ENCODE measurements around the gene NDUFS8.

NDUFS8 gene

DNA sequence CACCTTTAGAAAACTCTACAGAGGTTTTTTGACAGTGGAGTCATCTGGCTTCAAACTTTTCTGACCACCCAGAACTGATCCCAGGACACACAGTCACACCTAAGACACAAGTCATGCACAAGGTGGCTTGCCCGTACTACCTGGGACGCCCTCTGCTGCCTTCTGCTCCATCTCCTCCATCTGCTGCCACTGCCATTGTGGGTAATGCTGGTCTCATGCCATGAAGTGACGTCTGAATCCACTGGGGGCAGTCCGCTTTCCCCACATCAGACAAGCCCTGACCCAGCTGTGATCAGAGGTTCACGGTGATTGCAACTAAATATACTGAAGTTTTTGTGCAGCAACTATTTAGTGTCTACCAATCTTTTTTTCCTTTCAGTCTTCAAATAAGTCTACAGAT, 5.4 kb upstream of the NDUFS8 start:
- peaks cover 2% of the 10 kb centered on the region for H3K36me3 ChIP-seq (ENCODE audit: control insufficient read depth, insufficient read depth, low read length)
- no peak overlapping the region for H3K9ac ChIP-seq (ENCODE audit: low read length)
- H3K27ac ChIP-seq (ENCODE audit: low read depth, low read length) = no peak overlapping the region
- no peak overlapping the region for H3K4me3 ChIP-seq (ENCODE audit: low read length)
- no peaks in the 10 kb centered on the region for H3K27me3 ChIP-seq (ENCODE audit: control insufficient read depth, insufficient read depth, low read length)
- no peaks in the 10 kb centered on the region for H3K4me1 ChIP-seq (ENCODE audit: control insufficient read depth, insufficient read depth, low read length)

DNA sequence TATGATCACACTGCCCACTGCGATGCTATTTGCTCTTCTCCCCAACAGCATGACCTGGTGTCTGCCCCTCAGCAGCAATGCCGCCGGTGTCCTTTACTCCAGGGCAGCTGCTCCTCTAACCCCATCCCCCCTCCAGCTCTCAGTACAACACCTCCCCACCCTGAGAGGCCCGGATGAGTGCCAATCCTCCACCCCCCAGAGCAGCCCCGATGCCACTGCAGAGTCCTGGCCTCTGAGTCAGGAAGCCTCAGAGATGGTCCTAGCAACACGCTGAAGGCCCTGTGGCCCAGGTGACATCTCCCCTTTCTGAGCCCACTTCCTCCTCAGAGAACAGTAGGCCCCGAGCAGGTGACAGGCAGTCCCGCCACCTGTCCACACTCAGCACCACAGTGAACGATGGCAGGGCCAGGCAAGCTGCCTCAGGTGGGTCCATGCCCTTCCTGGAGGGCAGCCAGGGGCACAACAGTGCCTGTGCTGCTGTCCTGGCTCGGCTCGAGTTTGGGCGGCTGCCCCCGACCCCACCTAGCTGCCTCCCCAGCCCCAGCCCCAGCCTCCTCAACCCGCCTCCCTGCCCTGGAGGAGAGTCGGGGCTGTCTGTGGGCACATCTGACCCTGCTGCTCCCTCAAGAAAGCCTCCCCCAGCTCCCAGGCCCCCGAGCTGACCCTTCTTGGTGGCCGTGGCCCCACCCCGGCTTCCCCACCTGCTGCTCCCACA, 3.9 kb upstream of the NDUFS8 start:
- Histone ChIP-seq H3K27me3 (ENCODE audit: control insufficient read depth, insufficient read depth, low read length) (no peaks in the 10 kb centered on the region), H3K9ac (ENCODE audit: low read length) (no peak overlapping the region), H3K4me3 (ENCODE audit: low read length) (no peak overlapping the region), H3K27ac (ENCODE audit: low read depth, low read length) (no peak overlapping the region), H3K4me1 (ENCODE audit: control insufficient read depth, insufficient read depth, low read length) (peaks cover 5% of the 10 kb centered on the region), H3K36me3 (ENCODE audit: control insufficient read depth, insufficient read depth, low read length) (peaks cover 2% of the 10 kb centered on the region)

DNA sequence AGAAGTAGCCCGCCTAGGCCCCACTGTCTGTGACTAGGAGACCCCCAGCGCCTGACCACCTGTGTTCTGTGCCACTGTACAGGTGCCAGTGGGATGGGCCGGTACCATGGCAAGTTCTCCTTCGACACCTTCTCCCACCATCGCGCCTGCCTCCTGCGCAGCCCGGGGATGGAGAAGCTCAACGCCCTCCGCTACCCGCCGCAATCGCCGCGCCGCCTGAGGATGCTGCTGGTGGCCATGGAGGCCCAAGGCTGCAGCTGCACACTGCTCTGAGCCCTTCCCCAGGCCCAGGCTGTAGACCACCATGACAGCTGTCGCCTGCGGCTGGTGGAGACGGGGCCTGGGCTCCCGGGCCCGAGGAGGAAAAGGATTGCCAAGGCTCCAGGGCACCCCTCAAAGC, 2.8 kb upstream of the NDUFS8 start:
- Histone ChIP-seq H3K4me3 (ENCODE audit: low read length) (no peak overlapping the region), H3K36me3 (ENCODE audit: control insufficient read depth, insufficient read depth, low read length) (peaks cover 2% of the 10 kb centered on the region), H3K9ac (ENCODE audit: low read length) (no peak overlapping the region), H3K4me1 (ENCODE audit: control insufficient read depth, insufficient read depth, low read length) (peaks cover 13% of the 10 kb centered on the region), H3K27me3 (ENCODE audit: control insufficient read depth, insufficient read depth, low read length) (no peaks in the 10 kb centered on the region), H3K27ac (ENCODE audit: low read depth, low read length) (no peak overlapping the region)

DNA sequence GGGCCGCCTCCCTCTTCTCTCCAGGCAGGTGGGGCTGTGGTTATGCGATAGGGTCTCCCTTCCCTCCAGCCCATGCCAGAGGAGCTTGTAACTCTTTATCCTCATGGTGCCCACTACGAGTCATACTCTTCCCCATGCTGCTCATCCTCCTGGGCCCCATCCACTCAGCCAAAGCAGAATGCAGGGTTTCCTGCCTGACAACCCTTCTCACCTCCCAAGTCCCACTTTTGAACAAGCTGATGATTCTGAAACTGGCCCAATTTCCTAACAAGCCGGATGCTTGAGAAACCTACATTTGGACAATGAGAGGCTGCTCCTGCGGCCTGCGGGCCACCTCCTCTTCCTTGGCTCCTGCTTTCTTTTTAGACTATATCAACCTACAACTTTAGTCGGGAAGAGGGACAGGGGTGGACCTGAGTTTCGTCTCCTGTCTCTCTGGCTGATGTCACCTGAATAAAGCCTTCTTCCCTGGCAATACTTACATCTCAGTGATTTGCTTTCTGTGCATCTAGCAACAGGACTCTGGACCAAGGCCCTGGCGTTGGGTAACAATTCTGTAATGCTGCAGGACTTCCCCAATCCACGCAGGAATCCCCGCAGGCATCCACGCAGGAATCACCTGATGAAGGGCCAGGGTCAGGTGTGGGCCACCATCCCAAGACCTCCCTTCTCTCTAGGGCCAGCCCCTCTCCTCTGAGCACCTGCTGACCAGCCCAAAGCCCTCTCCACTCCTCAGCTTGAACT, 1.5 kb upstream of the NDUFS8 start:
- H3K27ac ChIP-seq (ENCODE audit: low read depth, low read length) = no peak overlapping the region
- peak overlapping the region; percentile 89 for H3K4me3 ChIP-seq (ENCODE audit: low read length)
- no peak overlapping the region for H3K9ac ChIP-seq (ENCODE audit: low read length)
- H3K36me3 ChIP-seq (ENCODE audit: control insufficient read depth, insufficient read depth, low read length) = peaks cover 4% of the 10 kb centered on the region
- peaks cover 13% of the 10 kb centered on the region for H3K4me1 ChIP-seq (ENCODE audit: control insufficient read depth, insufficient read depth, low read length)
- H3K27me3 ChIP-seq (ENCODE audit: control insufficient read depth, insufficient read depth, low read length) = no peaks in the 10 kb centered on the region

DNA sequence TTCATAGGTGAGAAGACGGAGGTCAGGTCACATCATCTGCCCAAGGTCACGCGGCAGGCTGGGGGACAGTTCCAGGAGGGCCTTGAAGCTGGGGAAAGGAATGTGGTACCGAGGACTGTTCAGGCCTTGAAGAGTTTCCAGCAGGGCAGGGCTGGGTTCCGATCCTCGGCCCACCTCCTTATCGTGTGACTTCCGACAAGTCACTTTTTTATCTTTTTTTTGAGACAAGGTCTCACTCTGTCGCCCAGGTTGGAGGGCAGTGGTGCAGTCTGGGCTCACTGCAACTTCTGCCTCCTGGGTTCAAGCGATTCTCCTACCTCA, 623 bp downstream of the NDUFS8 start:
- peak overlapping the region; percentile 98 for H3K4me3 ChIP-seq (ENCODE audit: low read length)
- H3K4me1 ChIP-seq (ENCODE audit: control insufficient read depth, insufficient read depth, low read length) = peaks cover 13% of the 10 kb centered on the region
- H3K27me3 ChIP-seq (ENCODE audit: control insufficient read depth, insufficient read depth, low read length) = no peaks in the 10 kb centered on the region
- peak overlapping the region; percentile 94 for H3K9ac ChIP-seq (ENCODE audit: low read length)
- H3K27ac ChIP-seq (ENCODE audit: low read depth, low read length) = peak overlapping the region; percentile 92
- H3K36me3 ChIP-seq (ENCODE audit: control insufficient read depth, insufficient read depth, low read length) = peaks cover 5% of the 10 kb centered on the region

DNA sequence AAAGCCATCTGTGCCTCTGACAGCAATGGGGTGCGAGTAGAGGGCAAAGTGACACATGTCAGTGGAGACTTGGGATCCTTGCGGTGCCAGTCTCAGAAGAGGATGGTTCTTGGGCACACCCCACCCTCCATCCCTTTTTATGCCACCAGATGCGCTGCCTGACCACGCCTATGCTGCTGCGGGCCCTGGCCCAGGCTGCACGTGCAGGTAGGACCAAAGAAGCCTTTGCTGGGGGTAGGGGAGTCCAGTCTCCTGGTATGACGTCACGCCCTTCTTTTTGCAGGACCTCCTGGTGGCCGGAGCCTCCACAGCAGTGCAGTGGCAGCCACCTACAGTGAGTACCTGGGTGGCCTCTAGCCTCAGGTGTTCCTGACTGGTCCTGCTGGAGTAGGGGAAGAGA, 1.5 kb downstream of the NDUFS8 start:
- no peaks in the 10 kb centered on the region for H3K27me3 ChIP-seq (ENCODE audit: control insufficient read depth, insufficient read depth, low read length)
- peaks cover 6% of the 10 kb centered on the region for H3K36me3 ChIP-seq (ENCODE audit: control insufficient read depth, insufficient read depth, low read length)
- H3K9ac ChIP-seq (ENCODE audit: low read length) = peak overlapping the region; percentile 47
- peaks cover 13% of the 10 kb centered on the region for H3K4me1 ChIP-seq (ENCODE audit: control insufficient read depth, insufficient read depth, low read length)
- no peak overlapping the region for H3K27ac ChIP-seq (ENCODE audit: low read depth, low read length)
- H3K4me3 ChIP-seq (ENCODE audit: low read length) = peak overlapping the region; percentile 98

DNA sequence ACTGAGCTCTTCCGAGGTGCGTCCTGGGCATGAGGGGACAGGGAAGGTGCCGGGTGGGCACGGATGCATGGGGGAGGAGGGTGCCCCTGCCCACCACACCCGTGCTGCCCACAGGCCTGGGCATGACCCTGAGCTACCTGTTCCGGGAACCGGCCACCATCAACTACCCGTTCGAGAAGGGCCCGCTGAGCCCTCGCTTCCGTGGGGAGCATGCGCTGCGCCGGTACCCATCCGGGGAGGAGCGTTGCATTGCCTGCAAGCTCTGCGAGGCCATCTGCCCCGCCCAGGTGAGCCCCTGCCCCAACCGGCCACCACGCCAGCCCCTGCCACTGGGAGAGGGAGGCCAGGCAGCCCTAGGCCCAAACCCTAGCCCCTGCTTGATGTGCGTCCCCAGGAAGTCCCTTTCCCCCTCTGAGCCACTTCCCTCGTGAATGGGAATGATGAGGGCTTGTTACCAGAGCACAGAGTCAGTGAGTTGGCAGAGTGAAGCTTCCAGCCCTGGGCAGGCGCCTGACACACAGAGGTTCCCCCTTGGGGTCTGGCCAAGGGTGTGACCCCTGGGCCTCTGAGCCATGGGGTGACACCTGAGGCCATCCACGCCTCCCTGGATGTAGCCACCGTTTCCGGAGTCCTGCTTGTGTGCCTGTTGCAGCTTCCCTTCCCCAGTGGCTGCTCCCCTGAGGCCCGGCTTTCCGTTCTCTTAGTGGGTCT, 2.7 kb downstream of the NDUFS8 start:
- H3K4me3 ChIP-seq (ENCODE audit: low read length) = no peak overlapping the region
- H3K4me1 ChIP-seq (ENCODE audit: control insufficient read depth, insufficient read depth, low read length) = peaks cover 17% of the 10 kb centered on the region
- H3K9ac ChIP-seq (ENCODE audit: low read length) = no peak overlapping the region
- H3K27me3 ChIP-seq (ENCODE audit: control insufficient read depth, insufficient read depth, low read length) = no peaks in the 10 kb centered on the region
- peaks cover 6% of the 10 kb centered on the region for H3K36me3 ChIP-seq (ENCODE audit: control insufficient read depth, insufficient read depth, low read length)
- no peak overlapping the region for H3K27ac ChIP-seq (ENCODE audit: low read depth, low read length)

DNA sequence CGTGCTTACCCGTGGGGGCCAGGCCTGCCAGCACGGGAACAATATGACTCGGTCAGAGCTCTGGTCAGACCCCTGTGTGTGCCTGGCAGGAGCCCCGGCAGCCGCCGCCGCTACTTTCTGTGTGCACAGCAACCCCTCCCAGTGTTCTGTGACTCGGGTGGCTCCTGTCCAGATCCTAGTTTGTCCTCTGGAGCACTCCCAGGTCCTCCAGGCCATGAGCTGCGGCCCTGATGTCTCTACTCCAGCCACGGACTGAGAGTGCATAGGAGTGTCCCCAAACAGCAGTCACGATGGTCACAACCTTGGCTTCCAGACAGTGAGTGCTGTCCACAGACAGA, 3.2 kb downstream of the NDUFS8 start:
- Histone ChIP-seq H3K9ac (ENCODE audit: low read length) (no peak overlapping the region), H3K4me1 (ENCODE audit: control insufficient read depth, insufficient read depth, low read length) (peaks cover 22% of the 10 kb centered on the region), H3K27ac (ENCODE audit: low read depth, low read length) (no peak overlapping the region), H3K27me3 (ENCODE audit: control insufficient read depth, insufficient read depth, low read length) (no peaks in the 10 kb centered on the region), H3K4me3 (ENCODE audit: low read length) (no peak overlapping the region), H3K36me3 (ENCODE audit: control insufficient read depth, insufficient read depth, low read length) (peaks cover 6% of the 10 kb centered on the region)

DNA sequence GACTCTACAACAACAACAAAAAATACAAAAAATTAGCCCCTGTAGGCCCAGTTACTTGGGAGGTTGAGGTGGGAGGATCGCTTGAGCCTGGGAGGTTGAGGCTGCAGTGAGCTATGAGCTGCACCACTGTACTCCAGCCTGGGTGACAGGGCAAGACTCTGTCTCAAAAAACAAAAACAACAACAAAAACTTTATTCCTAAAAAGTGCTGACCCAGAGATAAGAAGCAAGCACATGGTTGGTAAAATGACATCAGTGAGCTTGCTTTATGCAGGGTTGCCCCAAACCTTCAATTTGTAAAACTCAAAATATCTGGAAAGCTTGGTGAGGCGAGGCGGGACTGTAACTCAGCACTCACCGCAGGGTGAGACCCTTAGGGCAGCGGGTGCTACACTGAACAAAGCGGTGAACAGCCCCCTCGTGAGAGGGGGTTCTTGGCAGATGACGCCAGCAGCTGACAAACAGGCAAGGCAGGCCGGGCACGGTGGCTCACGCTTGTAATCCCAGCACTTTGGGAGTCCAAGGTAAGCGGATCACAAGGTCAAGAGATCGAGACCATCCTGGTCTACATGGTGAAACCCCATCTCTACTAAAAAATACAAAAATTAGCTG, 4.9 kb downstream of the NDUFS8 start:
- Histone ChIP-seq H3K4me3 (ENCODE audit: low read length) (no peak overlapping the region), H3K9ac (ENCODE audit: low read length) (no peak overlapping the region), H3K27ac (ENCODE audit: low read depth, low read length) (no peak overlapping the region), H3K36me3 (ENCODE audit: control insufficient read depth, insufficient read depth, low read length) (peaks cover 6% of the 10 kb centered on the region), H3K27me3 (ENCODE audit: control insufficient read depth, insufficient read depth, low read length) (no peaks in the 10 kb centered on the region), H3K4me1 (ENCODE audit: control insufficient read depth, insufficient read depth, low read length) (peaks cover 33% of the 10 kb centered on the region)

DNA sequence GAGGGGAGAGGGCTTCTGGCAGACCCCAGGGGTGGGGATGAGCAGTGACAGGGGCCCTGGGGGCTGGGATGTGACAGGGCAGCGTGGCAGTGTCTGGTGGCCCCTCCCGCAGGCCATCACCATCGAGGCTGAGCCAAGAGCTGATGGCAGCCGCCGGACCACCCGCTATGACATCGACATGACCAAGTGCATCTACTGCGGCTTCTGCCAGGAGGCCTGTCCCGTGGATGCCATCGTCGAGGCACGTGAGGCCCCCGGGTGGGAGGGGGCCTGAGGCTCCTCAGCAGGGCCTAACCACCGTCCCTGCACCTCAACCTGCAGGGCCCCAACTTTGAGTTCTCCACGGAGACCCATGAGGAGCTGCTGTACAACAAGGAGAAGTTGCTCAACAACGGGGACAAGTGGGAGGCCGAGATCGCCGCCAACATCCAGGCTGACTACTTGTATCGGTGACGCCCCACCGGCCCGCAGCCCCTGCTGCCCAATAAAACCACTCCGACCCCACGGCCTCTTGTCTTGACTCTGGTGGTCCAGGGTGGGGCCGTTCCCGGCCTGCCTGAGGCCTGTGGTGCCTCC, 5.7 kb downstream of the NDUFS8 start:
- Histone ChIP-seq H3K4me3 (ENCODE audit: low read length) (no peak overlapping the region), H3K27ac (ENCODE audit: low read depth, low read length) (peak overlapping the region; percentile 37), H3K4me1 (ENCODE audit: control insufficient read depth, insufficient read depth, low read length) (peaks cover 31% of the 10 kb centered on the region), H3K27me3 (ENCODE audit: control insufficient read depth, insufficient read depth, low read length) (no peaks in the 10 kb centered on the region), H3K36me3 (ENCODE audit: control insufficient read depth, insufficient read depth, low read length) (peaks cover 6% of the 10 kb centered on the region), H3K9ac (ENCODE audit: low read length) (no peak overlapping the region)

DNA sequence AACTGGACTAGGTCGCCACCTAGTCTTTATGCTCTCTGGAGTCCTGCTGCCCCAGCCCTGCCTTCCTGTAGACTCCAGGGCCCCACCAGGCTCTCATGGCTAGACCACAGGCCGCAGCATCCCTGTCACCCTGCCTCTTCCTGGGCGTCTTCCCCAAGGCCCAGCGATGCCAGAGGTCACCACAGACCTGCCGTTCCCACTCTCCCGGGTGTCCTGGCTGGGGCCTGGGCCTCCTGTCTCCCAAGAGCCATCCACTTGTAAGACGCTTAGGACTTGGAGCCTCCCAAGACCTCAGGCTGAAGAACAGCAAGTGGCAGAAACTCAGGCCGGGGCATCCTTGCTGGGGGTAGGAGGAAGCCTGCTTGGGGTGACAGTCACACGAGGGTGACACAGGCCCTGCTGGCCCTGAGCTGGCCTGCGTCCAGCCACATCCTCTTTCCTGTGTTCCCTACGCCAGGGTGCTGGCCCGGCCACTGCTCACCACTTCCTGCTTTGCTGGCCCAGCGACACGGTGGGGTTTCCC, 6.3 kb downstream of the NDUFS8 start:
- no peak overlapping the region for H3K9ac ChIP-seq (ENCODE audit: low read length)
- peaks cover 6% of the 10 kb centered on the region for H3K36me3 ChIP-seq (ENCODE audit: control insufficient read depth, insufficient read depth, low read length)
- no peak overlapping the region for H3K4me3 ChIP-seq (ENCODE audit: low read length)
- H3K4me1 ChIP-seq (ENCODE audit: control insufficient read depth, insufficient read depth, low read length) = peaks cover 26% of the 10 kb centered on the region
- peak overlapping the region; percentile 37 for H3K27ac ChIP-seq (ENCODE audit: low read depth, low read length)
- H3K27me3 ChIP-seq (ENCODE audit: control insufficient read depth, insufficient read depth, low read length) = no peaks in the 10 kb centered on the region

All from rectal smooth muscle tissue (tissue), 1 donor.